Activated naive CD8-positive, alpha-beta T cell treated with anti-CD3 and anti-CD28 coated beads for 36 hours (primary cell): Measurements from ENCODE around the gene ARHGAP44. TPM values are rescaled to one million over a fixed set of nuclear protein-coding genes. Genes with fewer than 3 reads are reported as not detected.
"Not testable (repeated sequence)": the region's sequence is repeated elsewhere in the genome, so short reads cannot be mapped to it uniquely, and the experiment has no call there.

Experiments used
- DNase-seq: peaks from one replicate; pipeline ENCODE4 v3.0.0; 2021
- H3K27ac Mint-ChIP-seq: one replicate; pipeline ENCODE4 v1.8.0; 2022; ENCODE audit warnings: mild to moderate bottlenecking, moderate library complexity, mixed read lengths
- H3K27me3 Mint-ChIP-seq: one replicate; pipeline ENCODE4 v1.8.0; 2022; ENCODE audit warnings: mild to moderate bottlenecking, mixed read lengths
- H3K36me3 Mint-ChIP-seq: one replicate; pipeline ENCODE4 v1.8.0; 2021; ENCODE audit warnings: mild to moderate bottlenecking, mixed read lengths
- H3K4me1 Mint-ChIP-seq: one replicate; pipeline ENCODE4 v1.8.0; 2021; ENCODE audit warnings: mixed read lengths
- H3K4me3 Mint-ChIP-seq: one replicate; pipeline ENCODE4 v1.8.0; 2022; ENCODE audit warnings: mild to moderate bottlenecking, moderate library complexity, mixed read lengths
- H3K9me3 Mint-ChIP-seq: one replicate; pipeline ENCODE4 v1.8.0; 2022; ENCODE audit warnings: mixed read lengths
- total RNA-seq, 2 experiments: library from RNA; stranded (reverse); gene quantifications; one replicate each; pipeline ENCODE4 v1.2.3, GENCODE V29; 2021

Gene ARHGAP44
- total RNA-seq, 2 experiments from 2014 or later: 0.16 to 0.29 TPM

DNA sequence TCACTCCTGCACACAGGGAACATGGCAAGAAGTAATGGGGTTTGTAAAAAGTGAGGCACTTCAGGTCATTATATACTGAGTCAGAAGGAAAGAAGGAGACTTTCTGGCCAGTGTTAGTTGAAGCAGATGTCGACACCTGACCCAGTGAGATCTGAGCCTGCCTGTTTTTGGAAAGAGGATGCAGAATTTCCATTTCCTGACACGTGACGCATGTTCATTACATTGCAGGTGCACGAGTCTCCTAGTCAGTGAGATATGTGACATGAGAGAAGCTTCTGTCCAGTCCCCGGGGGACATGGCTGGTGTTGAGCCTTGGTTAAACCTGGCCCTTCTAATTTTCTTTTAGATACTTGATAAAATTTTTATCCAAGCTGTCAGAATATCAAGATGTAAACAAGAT is 166.2 kb downstream of the ARHGAP44 start:
- Mint-ChIP-seq H3K27ac (no peak overlapping the region), H3K4me1 (no peaks in the 10 kb centered on the region), H3K4me3 (no peak overlapping the region), H3K36me3 (no peaks in the 10 kb centered on the region), H3K27me3 (no peaks in the 10 kb centered on the region), H3K9me3 (peaks cover 6% of the 10 kb centered on the region)
- no peak for DNase-seq

DNA sequence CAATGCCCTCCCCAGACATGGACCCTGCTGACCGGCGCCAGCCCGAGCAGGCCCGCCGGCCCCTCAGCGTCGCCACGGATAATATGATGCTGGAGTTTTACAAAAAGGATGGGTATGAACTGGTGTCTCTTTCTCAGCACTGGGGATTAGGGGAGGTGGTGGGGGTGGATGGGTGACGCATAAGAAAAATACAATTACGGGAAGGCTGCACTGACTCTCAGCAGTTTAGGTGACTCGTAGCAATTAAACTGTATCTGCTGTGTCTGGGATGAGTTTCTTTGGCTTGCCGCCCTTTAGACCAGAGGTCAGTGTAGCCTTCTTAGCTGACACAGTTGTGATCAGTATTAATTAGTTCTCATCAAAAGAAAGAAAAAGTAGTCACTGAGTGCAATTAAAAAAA is 169.5 kb downstream of the ARHGAP44 start:
- Mint-ChIP-seq H3K9me3 (peaks cover 6% of the 10 kb centered on the region), H3K36me3 (no peaks in the 10 kb centered on the region), H3K4me1 (no peaks in the 10 kb centered on the region), H3K27ac (no peak overlapping the region), H3K4me3 (no peak overlapping the region), H3K27me3 (no peaks in the 10 kb centered on the region)
- DNase-seq: no peak

DNA sequence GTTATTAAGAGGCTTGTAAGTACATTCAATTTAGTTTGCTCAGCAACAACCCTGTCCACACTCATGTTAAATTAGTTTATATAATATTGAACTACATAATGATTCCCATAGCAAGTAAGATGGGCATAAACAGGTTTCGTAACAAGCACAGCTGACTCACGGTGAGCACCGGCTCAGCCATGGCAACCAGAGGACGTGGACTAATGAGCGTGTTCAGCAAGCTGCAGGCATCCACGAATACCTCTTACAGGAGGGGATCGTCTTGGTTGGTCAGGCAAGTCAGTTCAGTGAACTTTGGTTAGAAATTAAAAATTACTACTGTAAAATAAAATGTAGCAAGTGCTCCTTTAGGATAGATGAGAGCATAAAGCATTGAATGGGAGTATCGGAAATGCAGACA is 170.1 kb downstream of the ARHGAP44 start:
- no peaks in the 10 kb centered on the region for H3K27me3 Mint-ChIP-seq
- H3K36me3 Mint-ChIP-seq: no peaks in the 10 kb centered on the region
- H3K27ac Mint-ChIP-seq: no peak overlapping the region
- no peak overlapping the region for H3K4me3 Mint-ChIP-seq
- H3K4me1 Mint-ChIP-seq: no peaks in the 10 kb centered on the region
- no peak for DNase-seq
- H3K9me3 Mint-ChIP-seq: peaks cover 6% of the 10 kb centered on the region

DNA sequence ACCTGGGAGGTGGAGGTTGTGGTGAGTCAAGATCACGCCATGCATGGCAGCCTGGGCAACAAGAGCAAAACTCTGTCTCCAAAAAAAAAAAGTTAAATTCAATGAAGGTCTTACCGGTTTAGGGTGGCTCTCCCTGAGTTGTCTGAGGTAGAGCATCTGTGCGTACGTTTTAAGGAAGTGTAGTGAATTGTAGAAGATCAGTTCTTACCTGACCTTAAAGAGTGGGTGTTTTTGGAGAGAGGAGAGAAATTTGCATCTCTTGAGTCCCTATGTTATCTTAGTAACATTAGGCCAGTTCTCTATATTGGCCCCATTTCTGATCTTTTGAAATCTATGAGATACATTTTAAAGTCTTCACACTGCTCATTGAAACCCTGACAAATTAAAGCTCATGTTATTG is 172.4 kb downstream of the ARHGAP44 start:
- Mint-ChIP-seq H3K27me3 (no peaks in the 10 kb centered on the region), H3K36me3 (no peaks in the 10 kb centered on the region), H3K4me1 (no peaks in the 10 kb centered on the region), H3K27ac (no peak overlapping the region), H3K9me3 (peaks cover 4% of the 10 kb centered on the region), H3K4me3 (no peak overlapping the region)
- no peak for DNase-seq

DNA sequence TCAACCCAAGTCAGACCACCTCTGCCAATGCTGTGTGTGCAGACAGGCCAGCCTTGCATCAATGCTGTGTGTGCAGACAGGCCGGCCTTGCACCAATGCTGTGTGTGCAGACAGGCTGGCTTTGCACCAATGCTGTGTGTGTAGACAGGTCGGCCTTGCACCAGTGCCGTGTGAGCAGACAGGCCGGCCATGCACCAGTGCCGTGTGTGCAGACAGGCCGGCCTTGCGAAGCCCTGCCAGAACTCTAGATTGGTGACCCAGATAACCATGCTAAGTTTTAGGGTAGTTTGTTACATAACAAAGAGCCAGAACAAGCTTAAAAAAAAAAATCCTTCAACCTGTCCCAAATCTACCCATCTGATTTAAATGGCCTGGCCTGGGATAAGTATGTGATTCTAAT is 174.2 kb downstream of the ARHGAP44 start:
- DNase-seq: no peak
- H3K4me1 Mint-ChIP-seq: no peaks in the 10 kb centered on the region
- no peaks in the 10 kb centered on the region for H3K36me3 Mint-ChIP-seq
- H3K4me3 Mint-ChIP-seq: no peak overlapping the region
- H3K27ac Mint-ChIP-seq: no peak overlapping the region
- peaks cover 3% of the 10 kb centered on the region for H3K27me3 Mint-ChIP-seq
- peaks cover under 1% of the 10 kb centered on the region for H3K9me3 Mint-ChIP-seq

DNA sequence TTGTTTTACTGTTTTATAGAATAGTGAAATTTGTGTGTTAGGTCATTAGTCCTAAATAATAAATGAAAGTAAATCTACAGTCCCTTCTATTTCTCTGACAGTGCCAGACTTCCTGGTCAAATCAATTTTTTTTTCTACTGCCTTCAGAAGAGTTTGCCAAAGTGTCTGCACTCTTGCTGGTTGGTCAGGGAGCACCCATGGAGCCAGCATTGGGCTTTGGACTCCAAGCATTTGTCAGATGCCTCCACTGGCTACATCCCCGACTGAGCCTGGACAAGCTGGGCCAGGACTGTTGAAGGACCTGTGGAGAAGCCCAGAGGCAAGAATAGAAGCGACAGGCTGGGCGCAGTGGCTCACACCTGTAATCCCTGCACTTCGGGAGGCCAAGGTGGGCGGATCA is 174.9 kb downstream of the ARHGAP44 start:
- no peak overlapping the region for H3K27ac Mint-ChIP-seq
- H3K27me3 Mint-ChIP-seq: peaks cover 3% of the 10 kb centered on the region
- H3K36me3 Mint-ChIP-seq: no peaks in the 10 kb centered on the region
- H3K4me3 Mint-ChIP-seq: no peak overlapping the region
- DNase-seq: no peak
- H3K4me1 Mint-ChIP-seq: no peaks in the 10 kb centered on the region
- H3K9me3 Mint-ChIP-seq: no peaks in the 10 kb centered on the region

DNA sequence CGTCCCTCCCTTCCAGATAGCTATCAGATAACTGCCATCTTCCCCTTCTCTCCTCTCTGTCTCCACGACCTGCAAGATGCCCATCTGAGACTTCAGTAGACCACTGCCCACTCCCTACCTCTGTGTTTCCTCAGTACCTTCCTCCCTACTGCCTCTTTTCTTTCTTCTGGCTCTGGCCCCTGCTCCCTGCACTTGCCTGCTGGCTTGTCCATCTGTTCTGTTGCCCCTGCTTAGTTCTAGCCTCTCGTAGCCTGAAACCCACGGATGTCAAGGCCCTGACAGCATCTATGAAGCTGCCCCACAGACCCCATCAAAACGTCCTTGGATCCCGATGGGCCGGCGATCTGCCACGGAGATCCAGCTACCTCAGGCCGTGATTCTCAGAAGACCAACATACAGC is 175.5 kb downstream of the ARHGAP44 start:
- Mint-ChIP-seq H3K9me3 (no peaks in the 10 kb centered on the region), H3K4me1 (no peaks in the 10 kb centered on the region), H3K36me3 (no peaks in the 10 kb centered on the region), H3K4me3 (no peak overlapping the region), H3K27me3 (peaks cover 3% of the 10 kb centered on the region), H3K27ac (no peak overlapping the region)
- no peak for DNase-seq

DNA sequence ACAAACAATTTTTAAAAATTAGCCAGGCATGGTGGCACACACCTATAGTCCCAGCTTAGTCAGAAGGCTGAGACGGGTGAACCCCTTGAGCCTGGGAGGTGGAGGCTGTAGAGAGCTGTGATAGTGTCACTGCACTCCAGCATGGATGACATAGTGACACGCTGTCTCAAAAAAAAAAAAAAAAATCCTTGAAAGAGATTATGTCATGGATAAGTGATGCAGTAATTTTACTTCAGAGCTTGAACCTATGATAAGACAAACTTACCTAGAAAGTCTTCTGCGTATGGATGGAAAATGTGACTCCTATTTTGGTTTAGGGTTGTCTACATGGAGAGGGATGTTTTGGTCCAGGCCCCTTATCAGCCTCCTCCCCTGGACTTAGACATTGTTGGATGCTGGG is 176.7 kb downstream of the ARHGAP44 start:
- H3K36me3 Mint-ChIP-seq: no peaks in the 10 kb centered on the region
- no peak for DNase-seq
- no peak overlapping the region for H3K4me3 Mint-ChIP-seq
- H3K27ac Mint-ChIP-seq: no peak overlapping the region
- H3K4me1 Mint-ChIP-seq: no peaks in the 10 kb centered on the region
- H3K9me3 Mint-ChIP-seq: no peaks in the 10 kb centered on the region
- H3K27me3 Mint-ChIP-seq: peaks cover 6% of the 10 kb centered on the region

DNA sequence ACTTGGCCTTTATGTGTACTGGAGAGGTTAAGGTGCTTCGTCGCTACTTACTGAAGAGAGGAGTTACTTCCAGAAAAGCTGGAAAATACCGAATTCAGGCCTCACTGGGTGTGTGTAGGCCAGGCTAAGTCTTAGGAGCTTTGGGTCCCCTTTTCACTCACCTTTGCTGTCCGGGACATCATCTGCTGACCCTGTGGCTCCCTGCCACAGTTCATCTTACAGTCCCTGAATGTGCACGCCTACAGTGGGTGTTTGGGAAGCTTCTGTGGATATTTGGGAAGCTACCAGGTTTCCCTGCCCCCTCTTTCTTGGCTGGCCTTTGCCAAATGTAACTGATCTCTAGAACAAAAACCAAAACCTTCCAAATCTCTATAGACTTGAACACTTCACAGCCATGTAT is 177.1 kb downstream of the ARHGAP44 start:
- Mint-ChIP-seq H3K4me3 (no peak overlapping the region), H3K4me1 (no peaks in the 10 kb centered on the region), H3K27me3 (peaks cover 9% of the 10 kb centered on the region), H3K27ac (no peak overlapping the region), H3K36me3 (no peaks in the 10 kb centered on the region), H3K9me3 (no peaks in the 10 kb centered on the region)
- no peak for DNase-seq

DNA sequence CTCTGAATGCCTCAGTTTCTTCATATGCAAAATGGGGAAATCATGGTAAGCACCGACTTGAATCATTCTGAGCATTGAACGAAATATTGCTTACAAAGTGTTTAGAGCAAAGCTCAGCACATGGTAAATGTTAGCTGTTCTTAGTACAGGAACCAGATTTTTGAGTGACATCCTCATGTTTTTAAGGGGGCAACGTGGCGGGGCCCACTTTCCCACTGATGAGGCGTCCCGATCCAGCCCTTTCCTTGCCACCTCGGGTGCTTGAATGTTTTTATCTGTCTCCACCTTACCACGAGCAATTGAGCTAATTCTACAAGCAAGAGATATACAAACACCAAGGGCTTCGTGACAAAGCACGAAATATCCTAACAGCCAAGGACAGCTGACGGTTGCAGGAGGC is 178.7 kb downstream of the ARHGAP44 start:
- no peaks in the 10 kb centered on the region for H3K4me1 Mint-ChIP-seq
- no peak overlapping the region for H3K27ac Mint-ChIP-seq
- H3K27me3 Mint-ChIP-seq: peaks cover 20% of the 10 kb centered on the region
- no peaks in the 10 kb centered on the region for H3K36me3 Mint-ChIP-seq
- DNase-seq: no peak
- no peaks in the 10 kb centered on the region for H3K9me3 Mint-ChIP-seq
- H3K4me3 Mint-ChIP-seq: no peak overlapping the region

DNA sequence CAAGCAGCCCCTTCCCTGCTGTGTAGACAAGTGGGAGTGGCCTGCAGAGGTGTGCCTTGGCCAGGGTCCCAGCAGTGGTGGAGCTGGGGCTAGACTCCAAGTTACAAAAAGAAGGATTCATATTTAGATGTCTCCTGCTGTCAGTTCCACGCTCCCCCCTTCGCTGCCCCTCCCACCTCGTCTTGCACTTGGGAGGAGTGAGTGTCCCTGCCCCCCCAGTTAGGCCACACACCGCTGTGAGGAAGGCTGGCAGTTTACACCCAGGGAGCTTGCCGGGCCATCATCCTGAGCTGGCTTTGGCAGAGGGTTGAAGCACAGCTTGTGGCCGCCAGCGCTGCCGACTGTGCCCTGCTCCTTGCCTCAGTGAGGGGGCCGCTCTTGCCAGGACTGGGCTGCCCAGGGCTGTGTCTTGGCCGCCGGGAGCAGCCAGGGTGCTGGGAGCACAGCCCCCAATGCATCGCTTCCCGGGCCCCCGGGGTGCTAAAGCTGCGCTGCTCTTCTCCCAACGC is 184.3 kb downstream of the ARHGAP44 start:
- peaks cover 2% of the 10 kb centered on the region for H3K4me1 Mint-ChIP-seq
- no peak for DNase-seq
- peaks cover 54% of the 10 kb centered on the region for H3K27me3 Mint-ChIP-seq
- H3K4me3 Mint-ChIP-seq: no peak overlapping the region
- no peaks in the 10 kb centered on the region for H3K9me3 Mint-ChIP-seq
- H3K36me3 Mint-ChIP-seq: no peaks in the 10 kb centered on the region
- H3K27ac Mint-ChIP-seq: no peak overlapping the region

DNA sequence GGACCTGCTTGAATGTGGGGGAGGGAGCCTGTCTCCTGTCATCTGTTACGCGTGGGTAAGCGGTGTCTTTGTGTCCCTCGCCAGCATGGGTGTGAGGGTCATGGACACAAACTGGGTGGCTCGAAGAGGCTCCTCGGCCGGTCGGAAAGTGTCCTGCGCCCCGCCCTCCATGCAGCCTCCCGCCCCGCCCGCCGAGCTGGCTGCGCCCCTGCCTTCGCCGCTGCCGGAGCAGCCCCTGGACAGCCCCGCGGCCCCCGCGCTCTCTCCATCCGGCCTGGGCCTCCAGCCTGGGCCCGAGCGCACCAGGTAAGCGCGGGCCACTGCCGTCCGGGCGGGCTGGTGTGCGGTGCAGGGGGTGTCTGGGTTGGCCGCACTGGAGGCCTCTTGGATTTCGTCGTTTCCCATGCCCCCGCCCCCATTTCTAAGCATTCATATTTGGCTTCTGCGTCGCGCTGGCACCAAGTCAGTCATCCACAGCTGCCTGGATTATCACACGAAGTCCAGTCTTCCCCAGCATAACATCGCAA is 184.8 kb downstream of the ARHGAP44 start:
- Mint-ChIP-seq H3K4me1 (peaks cover 2% of the 10 kb centered on the region), H3K36me3 (no peaks in the 10 kb centered on the region), H3K4me3 (no peak overlapping the region), H3K9me3 (no peaks in the 10 kb centered on the region), H3K27ac (no peak overlapping the region), H3K27me3 (peaks cover 54% of the 10 kb centered on the region)
- no peak for DNase-seq

DNA sequence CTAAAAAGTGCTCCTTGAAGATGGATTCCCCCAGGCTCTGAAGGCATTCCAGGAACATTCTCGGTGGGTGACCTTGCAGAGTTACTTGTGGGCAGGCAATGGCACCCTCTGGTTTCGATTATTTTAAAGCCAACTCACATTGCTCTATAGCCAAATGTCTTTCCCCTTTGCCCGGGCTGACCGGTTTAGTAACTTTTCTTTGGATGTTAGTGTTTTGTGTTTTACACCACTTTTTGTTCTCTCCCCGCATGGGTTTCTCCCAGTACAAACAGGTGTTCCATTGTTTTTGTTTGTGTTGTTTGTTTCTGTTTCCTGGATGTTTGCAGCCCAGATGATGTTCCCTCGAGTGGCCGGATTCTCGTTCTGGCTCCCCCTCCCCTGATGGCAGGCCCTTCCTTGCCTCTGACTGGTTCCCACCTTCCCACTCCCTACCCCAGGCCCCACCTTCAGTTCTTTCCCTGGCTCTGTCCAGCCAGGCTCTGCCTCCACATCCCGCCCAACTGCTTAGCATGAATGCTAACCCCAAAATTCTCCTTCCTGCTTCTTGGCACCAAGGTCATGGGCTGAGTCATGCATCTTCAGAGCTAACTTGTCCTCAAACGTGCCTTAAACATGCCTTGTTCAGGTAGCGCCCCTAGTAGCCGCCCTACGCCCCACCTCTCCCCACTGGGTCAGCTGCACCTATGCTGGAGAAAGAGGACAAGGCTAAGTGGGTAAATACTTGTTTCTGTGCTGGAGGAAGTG is 187.9 kb downstream of the ARHGAP44 start:
- no peak overlapping the region for H3K27ac Mint-ChIP-seq
- H3K4me1 Mint-ChIP-seq: peaks cover 2% of the 10 kb centered on the region
- H3K36me3 Mint-ChIP-seq: no peaks in the 10 kb centered on the region
- no peak overlapping the region for H3K4me3 Mint-ChIP-seq
- H3K9me3 Mint-ChIP-seq: no peaks in the 10 kb centered on the region
- no peak for DNase-seq
- peaks cover 44% of the 10 kb centered on the region for H3K27me3 Mint-ChIP-seq

DNA sequence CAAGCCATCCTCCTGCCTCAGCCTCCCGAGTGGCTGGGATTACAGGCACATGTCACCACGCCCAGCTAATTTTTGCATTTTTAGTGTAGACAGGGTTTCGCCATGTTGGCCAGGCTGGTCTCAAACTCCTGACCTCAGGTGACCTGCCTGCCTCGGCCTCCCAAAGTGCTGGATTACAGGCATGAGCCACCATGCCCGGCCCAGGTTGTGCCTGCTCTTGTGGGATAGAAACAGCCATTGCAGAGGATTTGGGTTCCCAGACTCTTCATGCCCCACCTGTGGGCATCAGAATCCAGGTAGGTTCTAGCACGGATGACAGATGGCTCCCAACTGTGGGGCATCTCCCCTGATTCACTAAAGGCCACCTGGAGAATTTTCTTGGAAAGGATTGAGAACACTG is 189.5 kb downstream of the ARHGAP44 start:
- H3K9me3 Mint-ChIP-seq: not testable (repeated sequence)

DNA sequence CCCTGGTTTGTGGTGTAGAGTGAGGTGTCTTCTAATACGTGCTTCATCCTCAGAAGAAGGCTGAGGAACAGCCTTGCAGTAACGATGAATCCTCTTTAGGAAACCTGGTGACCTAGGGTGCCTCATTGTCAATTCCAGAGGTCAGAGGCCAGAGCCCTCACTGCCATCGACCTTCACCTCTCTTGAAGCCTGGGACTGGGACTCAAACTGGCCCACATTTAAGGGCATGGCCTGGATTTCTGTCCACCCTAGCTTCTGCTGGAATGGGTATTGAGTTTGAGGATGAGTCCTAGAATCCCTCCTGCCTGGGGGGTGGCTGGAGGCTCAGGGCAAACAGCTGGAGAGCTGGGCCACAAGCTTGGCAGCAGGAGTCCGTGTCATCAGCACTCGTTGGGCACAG is 189.9 kb downstream of the ARHGAP44 start:
- H3K9me3 Mint-ChIP-seq: no peaks in the 10 kb centered on the region
- H3K27ac Mint-ChIP-seq: no peak overlapping the region
- H3K4me1 Mint-ChIP-seq: peaks cover 3% of the 10 kb centered on the region
- H3K27me3 Mint-ChIP-seq: peaks cover 30% of the 10 kb centered on the region
- DNase-seq: no peak
- no peak overlapping the region for H3K4me3 Mint-ChIP-seq
- no peaks in the 10 kb centered on the region for H3K36me3 Mint-ChIP-seq

More for the DNA sequence above, 189.5 kb downstream of the ARHGAP44 start:
- not testable (repeated sequence) for H3K4me3 Mint-ChIP-seq, H3K4me1 Mint-ChIP-seq, H3K36me3 Mint-ChIP-seq, H3K27ac Mint-ChIP-seq, DNase-seq
- H3K27me3 Mint-ChIP-seq: peaks cover 32% of the 10 kb centered on the region

DNA sequence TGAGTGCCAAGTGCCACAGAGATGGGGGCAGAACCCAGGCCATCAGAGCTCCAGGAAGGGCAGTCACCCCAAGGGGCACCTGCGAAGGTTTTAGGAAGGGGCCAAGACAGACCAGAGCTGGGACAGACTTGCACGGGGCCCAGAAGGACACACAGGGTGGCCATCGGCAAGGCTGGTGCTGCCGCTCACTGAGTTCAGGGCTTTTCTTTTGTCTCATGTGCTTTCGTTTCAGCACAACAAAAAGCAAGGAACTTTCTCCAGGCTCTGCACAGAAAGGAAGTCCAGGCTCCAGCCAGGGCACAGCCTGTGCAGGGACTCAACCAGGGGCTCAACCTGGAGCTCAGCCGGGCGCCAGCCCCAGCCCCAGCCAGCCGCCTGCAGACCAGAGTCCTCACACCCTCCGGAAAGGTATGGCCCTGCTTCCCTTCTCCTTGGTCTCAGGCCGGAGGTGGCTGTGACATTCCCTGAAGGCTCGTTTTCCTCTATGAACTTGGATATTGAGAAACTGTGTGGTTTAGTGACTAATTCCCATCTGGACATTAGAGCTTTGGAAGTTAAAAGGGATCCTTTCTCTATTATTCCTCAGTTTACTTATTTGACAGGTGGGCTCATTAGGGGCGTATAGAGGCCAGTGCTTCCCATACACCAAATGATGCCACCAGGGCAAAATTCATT is 190.7 kb downstream of the ARHGAP44 start:
- no peak for DNase-seq
- no peaks in the 10 kb centered on the region for H3K9me3 Mint-ChIP-seq

More for the DNA sequence above, 190.7 kb downstream of the ARHGAP44 start:
- Mint-ChIP-seq H3K4me1 (peaks cover 3% of the 10 kb centered on the region), H3K36me3 (no peaks in the 10 kb centered on the region), H3K4me3 (no peak overlapping the region), H3K27ac (no peak overlapping the region), H3K27me3 (peaks cover 22% of the 10 kb centered on the region)
